Measurements from ENCODE around the gene SPR. TPM values are rescaled to one million over a fixed set of nuclear protein-coding genes. Genes with fewer than 3 reads are reported as not detected.

Gene SPR
- total and polyA plus RNA-seq, 2 of the 13 experiments (the other 11 are each of a cell fraction or from before 2014, with no cell fraction given), result 34.0 to 96.0 TPM

- TF ChIP-seq ONECUT2 (CRISPR knock-in tag; IDR thresholded peaks at IDR 0.05) (0 out of 2 replicates have a peak, but pooled peaks have one; percentile 34), ATF6 (CRISPR knock-in tag; conservative IDR thresholded peaks at IDR 0.05) (0 out of 2 replicates have a peak, but pooled peaks have one; percentile 50), HMGA1 (CRISPR knock-in tag; conservative IDR thresholded peaks at IDR 0.05) (no peak), ZNF530 (CRISPR knock-in tag; IDR thresholded peaks at IDR 0.05; ENCODE audit: low read depth) (no peak), ZNF597 (CRISPR knock-in tag; IDR thresholded peaks at IDR 0.05) (no peak), TEAD3 (CRISPR knock-in tag; optimal IDR thresholded peaks at IDR 0.05; ENCODE audit: borderline replicate concordance) (no peak), ZFP62 (CRISPR knock-in tag; IDR thresholded peaks at IDR 0.05) (no peak), HNF1B (CRISPR knock-in tag; IDR thresholded peaks at IDR 0.05) (no peak), NFE2L2 (IDR thresholded peaks at IDR 0.05; ENCODE audit: low read length) (no peak), HDAC1 (CRISPR knock-in tag; IDR thresholded peaks at IDR 0.05) (no peak), NKX3-1 (CRISPR knock-in tag; IDR thresholded peaks at IDR 0.05) (peak; percentile 92; the same call in 1 of the 2 replicates), ZNF772 (CRISPR knock-in tag; IDR thresholded peaks at IDR 0.05) (no peak), TFE3 (CRISPR knock-in tag; IDR thresholded peaks at IDR 0.05) (peak; percentile 57; the same call in 1 of the 2 replicates), ZNF280B (CRISPR knock-in tag; IDR thresholded peaks at IDR 0.05; ENCODE audit: borderline replicate concordance) (no peak), PLRG1 (conservative IDR thresholded peaks at IDR 0.05) (no peak), ZNF382 (CRISPR knock-in tag; IDR thresholded peaks at IDR 0.05; ENCODE audit: borderline replicate concordance) (no peak), GPBP1L1 (CRISPR knock-in tag; IDR thresholded peaks at IDR 0.05) (no peak), ZBTB33 (CRISPR knock-in tag; IDR thresholded peaks at IDR 0.05) (no peak), RXRB (CRISPR knock-in tag; IDR thresholded peaks at IDR 0.05; ENCODE audit: borderline replicate concordance) (0 out of 2 replicates have a peak, but pooled peaks have one; percentile 58)
Observed at GRCh38 chr2:72883356-72883962, 3.7 kb upstream of the SPR start (continued).
